Liver (tissue), 9 donors: ENCODE data around the gene COPE. TPM values are rescaled to one million over a fixed set of nuclear protein-coding genes. Genes with fewer than 3 reads are reported as not detected.

Source experiments
- DNase-seq: peaks from one replicate; pipeline ENCODE4 v3.0.0-alpha.2; 2017; ENCODE audit warnings: low spot score
- H3K27ac ChIP-seq, 2 donors: one replicate each; pipeline ENCODE4 v1.7.0; 2013; ENCODE audit warnings: inconsistent platforms in 2 of 2, low read length in 2 of 2, control low read depth in 1 of 2, low read depth in 1 of 2, mild to moderate bottlenecking in 1 of 2
- H3K27me3 ChIP-seq, 4 donors: one replicate each; pipeline versions ENCODE4 v1.6.1 to v1.7.0; 2013; ENCODE audit warnings: low read length in 3 of 4, inconsistent platforms in 1 of 4, mild to moderate bottlenecking in 1 of 4, moderate library complexity in 1 of 4; ENCODE audit not compliant: control insufficient read depth in 4 of 4, insufficient read depth in 4 of 4
- H3K36me3 ChIP-seq, 4 donors: one replicate each; pipeline versions ENCODE4 v1.6.1 to v1.7.0; 2013; ENCODE audit warnings: low read length in 3 of 4, mild to moderate bottlenecking in 3 of 4, low read depth in 1 of 4, moderate library complexity in 1 of 4; ENCODE audit not compliant: control insufficient read depth in 4 of 4, insufficient read depth in 3 of 4
- H3K4me1 ChIP-seq, 4 donors: one replicate each; pipeline versions ENCODE4 v1.6.1 to v1.7.0; 2013; ENCODE audit warnings: low read length in 3 of 4, mild to moderate bottlenecking in 3 of 4, moderate library complexity in 1 of 4; ENCODE audit not compliant: control insufficient read depth in 4 of 4, insufficient read depth in 4 of 4
- H3K4me3 ChIP-seq, 3 donors: one replicate each; pipeline versions ENCODE4 v1.6.1 to v1.7.0; 2013; ENCODE audit warnings: low read length in 3 of 3, control low read depth in 1 of 3, low read depth in 1 of 3, mild to moderate bottlenecking in 1 of 3
- H3K9ac ChIP-seq, 2 donors: one replicate each; pipeline ENCODE4 v1.7.0; 2013; ENCODE audit warnings: low read length in 2 of 2, mild to moderate bottlenecking in 2 of 2, moderate library complexity in 2 of 2, control low read depth in 1 of 2, low read depth in 1 of 2
- H3K9me3 ChIP-seq, 4 donors: one replicate each; pipeline versions ENCODE4 v1.6.1 to v1.7.0; 2013; ENCODE audit warnings: low read length in 3 of 4; ENCODE audit not compliant: control insufficient read depth in 4 of 4
- CTCF ChIP-seq: fragments of 150-350 bp; IDR thresholded peaks from 2 replicates; pipeline ENCODE4 v1.5.1; 2017; ENCODE audit warnings: improper control_type of control experiment, low read depth, low read length; ENCODE audit not compliant: missing input control
- EGR1 ChIP-seq, 2 donors: IDR thresholded peaks; 2 replicates each; pipeline ENCODE4 v1.6.1; 2016 to 2018; ENCODE audit warnings: antibody characterized with exemption in 2 of 2, low read depth in 2 of 2
- FOXA1 ChIP-seq: IDR thresholded peaks from 2 replicates; pipeline ENCODE4 v1.6.1; 2016; ENCODE audit warnings: antibody characterized with exemption
- FOXA2 ChIP-seq: IDR thresholded peaks from 2 replicates; pipeline ENCODE4 v1.6.1; 2016; ENCODE audit warnings: antibody characterized with exemption
- GABPA ChIP-seq, 2 donors: IDR thresholded peaks in 1 of 2; conservative IDR thresholded peaks in 1 of 2; 2 replicates each; pipeline ENCODE4 v1.6.1; 2016; ENCODE audit warnings: antibody characterized with exemption in 2 of 2, mild to moderate bottlenecking in 1 of 2, moderate library complexity in 1 of 2
- HNF4A ChIP-seq, 2 donors: conservative IDR thresholded peaks; 2 replicates each; pipeline ENCODE4 v1.6.1; 2016; ENCODE audit warnings: antibody characterized with exemption in 2 of 2, mild to moderate bottlenecking in 2 of 2
- HNF4G ChIP-seq: IDR thresholded peaks from 2 replicates; pipeline ENCODE4 v1.6.1; 2016; ENCODE audit warnings: antibody characterized with exemption
- JUND ChIP-seq, 2 donors: IDR thresholded peaks; 2 replicates each; pipeline ENCODE4 v1.6.1; 2016; ENCODE audit warnings: antibody characterized with exemption in 2 of 2
- NR2F2 ChIP-seq: IDR thresholded peaks from 2 replicates; pipeline ENCODE4 v1.6.1; 2016; ENCODE audit warnings: antibody characterized with exemption
- RAD21 ChIP-seq, 2 donors: IDR thresholded peaks; 2 replicates each; pipeline ENCODE4 v1.6.1; 2016; ENCODE audit warnings: antibody characterized with exemption in 2 of 2, mild to moderate bottlenecking in 2 of 2
- RXRA ChIP-seq, 2 donors: IDR thresholded peaks; 2 replicates each; pipeline ENCODE4 v1.6.1; 2017 to 2018; ENCODE audit warnings: antibody characterized with exemption in 2 of 2, mild to moderate bottlenecking in 1 of 2
- SP1 ChIP-seq: IDR thresholded peaks from 2 replicates; pipeline ENCODE4 v1.6.1; 2018; ENCODE audit warnings: antibody characterized with exemption, mild to moderate bottlenecking
- TAF1 ChIP-seq: conservative IDR thresholded peaks from 2 replicates; pipeline ENCODE4 v1.6.1; 2016; ENCODE audit warnings: antibody characterized with exemption, mild to moderate bottlenecking
- YY1 ChIP-seq: IDR thresholded peaks from 2 replicates; pipeline ENCODE4 v1.6.1; 2016; ENCODE audit warnings: antibody characterized with exemption, mild to moderate bottlenecking
- ZBTB33 ChIP-seq: IDR thresholded peaks from 2 replicates; pipeline ENCODE4 v1.6.1; 2016; ENCODE audit warnings: antibody characterized with exemption
- WGBS: extraction: QIAGEN DNeasy Blood & Tissue Kit; methylation state at CpG from one replicate; pipeline ENCODE4 v1.1.7; 2013; 5-methylcytosine and 5-hydroxymethylcytosine counted together
- polyA plus RNA-seq, 2 donors: library from polyadenylated mRNA; stranded (reverse) in 1 of 2; unstranded in 1 of 2; fragments of 200-250 nt in 1 of 2; fragments of >200 nt in 1 of 2; fragmentation: Nextera tagmentation in 1 of 2; extraction: Ambion mirVana in 1 of 2; gene quantifications; one replicate each; pipeline versions ENCODE4 v1.2.1 to v1.2.3, GENCODE V29; 2013 to 2015
- total RNA-seq, 2 donors: library from RNA; depleted of rRNA; stranded (reverse); fragments of >200 nt; gene quantifications; one replicate each; pipeline ENCODE4 v1.2.3, GENCODE V29; 2014
- TF ChIP-seq, protein P1 (sequence below): IDR thresholded peaks from 2 replicates; pipeline ENCODE4 v1.6.1; 2016; ENCODE audit warnings: antibody characterized with exemption
- TF ChIP-seq, protein P2 (sequence below): IDR thresholded peaks from 2 replicates; pipeline ENCODE4 v1.6.1; 2016; ENCODE audit warnings: antibody characterized with exemption, mild to moderate bottlenecking
- TF ChIP-seq, protein P3 (sequence below): IDR thresholded peaks from 2 replicates; pipeline ENCODE4 v1.6.1; 2016; ENCODE audit warnings: antibody characterized with exemption
- donor health status: healthy.
- donor health status: healthy.
- donor health status: healthy.
- donor health status: healthy.
- donor health status: healthy.

Gene COPE
- total and polyA plus RNA-seq, 4 donors, result 103 to 204 (median 142) TPM

DNA sequence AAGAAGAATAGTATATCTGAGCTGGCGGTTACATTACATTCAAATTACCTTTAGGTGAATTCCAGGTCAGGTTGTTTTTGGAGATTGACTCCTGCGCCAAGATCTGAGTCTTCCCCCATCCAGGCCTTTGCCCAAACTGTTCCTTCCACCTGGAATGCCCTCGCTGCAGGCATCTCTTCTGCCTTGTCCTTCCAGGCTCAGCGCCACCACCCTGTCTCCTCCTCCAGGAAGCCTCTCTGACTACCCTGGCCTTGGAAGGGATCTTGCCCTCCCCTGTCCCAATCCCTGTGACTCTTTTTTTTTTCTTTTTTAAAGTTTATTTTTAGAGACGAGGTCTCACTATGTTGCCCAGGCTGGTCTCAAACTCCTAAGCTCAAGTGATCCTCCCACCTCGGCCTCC is 23.5 kb upstream of the COPE start:
- TF ChIP-seq FOXA2, result no peak
- TF ChIP-seq, protein P1, sequence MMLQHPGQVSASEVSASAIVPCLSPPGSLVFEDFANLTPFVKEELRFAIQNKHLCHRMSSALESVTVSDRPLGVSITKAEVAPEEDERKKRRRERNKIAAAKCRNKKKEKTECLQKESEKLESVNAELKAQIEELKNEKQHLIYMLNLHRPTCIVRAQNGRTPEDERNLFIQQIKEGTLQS, result no peak
- TF ChIP-seq, protein P2, sequence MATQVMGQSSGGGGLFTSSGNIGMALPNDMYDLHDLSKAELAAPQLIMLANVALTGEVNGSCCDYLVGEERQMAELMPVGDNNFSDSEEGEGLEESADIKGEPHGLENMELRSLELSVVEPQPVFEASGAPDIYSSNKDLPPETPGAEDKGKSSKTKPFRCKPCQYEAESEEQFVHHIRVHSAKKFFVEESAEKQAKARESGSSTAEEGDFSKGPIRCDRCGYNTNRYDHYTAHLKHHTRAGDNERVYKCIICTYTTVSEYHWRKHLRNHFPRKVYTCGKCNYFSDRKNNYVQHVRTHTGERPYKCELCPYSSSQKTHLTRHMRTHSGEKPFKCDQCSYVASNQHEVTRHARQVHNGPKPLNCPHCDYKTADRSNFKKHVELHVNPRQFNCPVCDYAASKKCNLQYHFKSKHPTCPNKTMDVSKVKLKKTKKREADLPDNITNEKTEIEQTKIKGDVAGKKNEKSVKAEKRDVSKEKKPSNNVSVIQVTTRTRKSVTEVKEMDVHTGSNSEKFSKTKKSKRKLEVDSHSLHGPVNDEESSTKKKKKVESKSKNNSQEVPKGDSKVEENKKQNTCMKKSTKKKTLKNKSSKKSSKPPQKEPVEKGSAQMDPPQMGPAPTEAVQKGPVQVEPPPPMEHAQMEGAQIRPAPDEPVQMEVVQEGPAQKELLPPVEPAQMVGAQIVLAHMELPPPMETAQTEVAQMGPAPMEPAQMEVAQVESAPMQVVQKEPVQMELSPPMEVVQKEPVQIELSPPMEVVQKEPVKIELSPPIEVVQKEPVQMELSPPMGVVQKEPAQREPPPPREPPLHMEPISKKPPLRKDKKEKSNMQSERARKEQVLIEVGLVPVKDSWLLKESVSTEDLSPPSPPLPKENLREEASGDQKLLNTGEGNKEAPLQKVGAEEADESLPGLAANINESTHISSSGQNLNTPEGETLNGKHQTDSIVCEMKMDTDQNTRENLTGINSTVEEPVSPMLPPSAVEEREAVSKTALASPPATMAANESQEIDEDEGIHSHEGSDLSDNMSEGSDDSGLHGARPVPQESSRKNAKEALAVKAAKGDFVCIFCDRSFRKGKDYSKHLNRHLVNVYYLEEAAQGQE, result no peak
- TF ChIP-seq ZBTB33, result no peak
- TF ChIP-seq RAD21 (IDR thresholded peaks at IDR 0.05), result no peak
- no peak for TF ChIP-seq HNF4A (conservative IDR thresholded peaks at IDR 0.05)
- TF ChIP-seq NR2F2, result no peak
- no peak for TF ChIP-seq TAF1
- no peak for TF ChIP-seq JUND (IDR thresholded peaks at IDR 0.05)
- TF ChIP-seq FOXA1, result no peak
- TF ChIP-seq HNF4G, result no peak
- no peak for TF ChIP-seq RXRA (IDR thresholded peaks at IDR 0.05)
- no peak for TF ChIP-seq EGR1 (IDR thresholded peaks at IDR 0.05; ENCODE audit: low read depth in 2 of 2)
- TF ChIP-seq YY1, result no peak
- no peak for TF ChIP-seq CTCF
- TF ChIP-seq SP1, result no peak
- DNase-seq, result no peak
- 86% methylated on average over 6 of the region's 6 CpGs for WGBS
- no peak overlapping the region for H3K27ac ChIP-seq
- no peaks in the 10 kb centered on the region for H3K27me3 ChIP-seq
- no peak overlapping the region for H3K4me3 ChIP-seq
- no peaks in the 10 kb centered on the region for H3K36me3 ChIP-seq
- peaks cover 2 to 6% (median 4%) of the 10 kb centered on the region in 4 donors for H3K4me1 ChIP-seq
- no peak overlapping the region for H3K9ac ChIP-seq
- H3K9me3 ChIP-seq, result no peaks in the 10 kb centered on the region

GRCh38 chr19:18941628-18942354 is 22.6 kb upstream of the COPE start:
- no peak for DNase-seq
- WGBS, result 71% methylated on average over 18 of the region's 18 CpGs
- Histone ChIP-seq H3K36me3 (no peaks in the 10 kb centered on the region), H3K9me3 (no peaks in the 10 kb centered on the region), H3K27ac (no peak overlapping the region), H3K4me1 (peaks cover 2 to 6% (median 4%) of the 10 kb centered on the region in 4 donors), H3K27me3 (no peaks in the 10 kb centered on the region), H3K9ac (no peak overlapping the region), H3K4me3 (no peak overlapping the region)
- TF ChIP-seq TAF1, result no peak
- TF ChIP-seq HNF4G, result no peak
- TF ChIP-seq GABPA (IDR thresholded peaks at IDR 0.05 in 1 of 2, conservative IDR thresholded peaks at IDR 0.05 in 1 of 2), result no peak
- no peak for TF ChIP-seq FOXA2
- TF ChIP-seq RAD21 (IDR thresholded peaks at IDR 0.05), result no peak
- TF ChIP-seq JUND (IDR thresholded peaks at IDR 0.05), result no peak
- TF ChIP-seq FOXA1, result no peak
- TF ChIP-seq ZBTB33, result no peak
- no peak for TF ChIP-seq YY1
- TF ChIP-seq EGR1 (IDR thresholded peaks at IDR 0.05; ENCODE audit: low read depth in 2 of 2), result no peak
- TF ChIP-seq CTCF, result no peak
- TF ChIP-seq, protein P3, sequence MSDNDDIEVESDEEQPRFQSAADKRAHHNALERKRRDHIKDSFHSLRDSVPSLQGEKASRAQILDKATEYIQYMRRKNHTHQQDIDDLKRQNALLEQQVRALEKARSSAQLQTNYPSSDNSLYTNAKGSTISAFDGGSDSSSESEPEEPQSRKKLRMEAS, result no peak
